OCI-LY1 (cell line): Measurements from ENCODE around the gene ANK3.

Experiments
- H2AFZ ChIP-seq: fragments of 200-600 bp; sonication (generic), shearing (Covaris generic); 2 replicates; pipeline ENCODE4 v1.6.0; 2014; ENCODE audit warnings: antibody characterized with exemption, mild to moderate bottlenecking, low read length
- H3F3A ChIP-seq: fragments of 200-600 bp; sonication (generic), shearing (Covaris generic); 2 replicates; pipeline ENCODE4 v1.6.0; 2014; ENCODE audit warnings: mild to moderate bottlenecking, antibody characterized with exemption, low read length, moderate library complexity; ENCODE audit not compliant: insufficient read depth
- H3K27ac ChIP-seq: fragments of 200-600 bp; sonication (generic); 2 replicates; pipeline ENCODE4 v1.5.1; 2014; ENCODE audit warnings: low read length, mixed run types, mild to moderate bottlenecking, low read depth; ENCODE audit not compliant: poor library complexity, severe bottlenecking
- H3K27me3 ChIP-seq: fragments of 200-600 bp; sonication (generic); 2 replicates; pipeline ENCODE4 v1.6.0; 2014; ENCODE audit warnings: antibody characterized with exemption, mild to moderate bottlenecking, low read length, moderate library complexity; ENCODE audit not compliant: insufficient read depth
- H3K36me3 ChIP-seq: fragments of 200-600 bp; sonication (generic); 2 replicates; pipeline ENCODE4 v1.6.1; 2014; ENCODE audit warnings: mild to moderate bottlenecking, antibody characterized with exemption, low read length, moderate library complexity, mixed read lengths; ENCODE audit not compliant: insufficient read depth
- H3K4me1 ChIP-seq: fragments of 200-600 bp; sonication (generic); 2 replicates; pipeline ENCODE4 v1.5.1; 2014; ENCODE audit warnings: mild to moderate bottlenecking, low read length, moderate library complexity; ENCODE audit not compliant: insufficient read depth, severe bottlenecking
- H3K4me2 ChIP-seq: fragments of 200-600 bp; sonication (generic), shearing (Covaris generic); 2 replicates; pipeline ENCODE4 v1.6.1; 2014; ENCODE audit warnings: low read length
- H3K4me3 ChIP-seq: fragments of 200-600 bp; sonication (generic); 2 replicates; pipeline ENCODE4 v1.5.1; 2014; ENCODE audit warnings: low read length, low read depth, mild to moderate bottlenecking, mixed read lengths; ENCODE audit not compliant: poor library complexity, severe bottlenecking
- H3K79me2 ChIP-seq: fragments of 200-600 bp; shearing (Covaris generic); 2 replicates; pipeline ENCODE4 v1.6.1; 2016; ENCODE audit warnings: mixed run types, low read length, mixed read lengths; ENCODE audit not compliant: insufficient read depth
- H3K9ac ChIP-seq: fragments of 200-600 bp; sonication (generic), shearing (Covaris generic); 2 replicates; pipeline ENCODE4 v1.6.1; 2014; ENCODE audit warnings: mild to moderate bottlenecking, low read length, mixed read lengths
- H3K9me2 ChIP-seq: fragments of 200-600 bp; sonication (generic), shearing (Covaris generic); 2 replicates; pipeline ENCODE4 v1.6.1; 2014; ENCODE audit warnings: low read depth, mild to moderate bottlenecking, low read length, mixed read lengths
- H3K9me3 ChIP-seq: fragments of 200-600 bp; shearing (Covaris generic); 2 replicates; pipeline ENCODE4 v1.6.1; 2014; ENCODE audit warnings: low read length, mixed read lengths
- H4K20me1 ChIP-seq: fragments of 200-600 bp; sonication (generic), shearing (Covaris generic); 2 replicates; pipeline ENCODE4 v1.6.0; 2016; ENCODE audit warnings: mild to moderate bottlenecking, low read length; ENCODE audit not compliant: insufficient read depth
- CTCF ChIP-seq: fragments of 200-600 bp; sonication (generic), shearing (Covaris generic); IDR thresholded peaks from 2 replicates; pipeline ENCODE4 v1.5.1; 2017; ENCODE audit warnings: mild to moderate bottlenecking, antibody characterized with exemption, low read length, moderate library complexity, mixed read lengths
- EZH2 ChIP-seq: fragments of 200-600 bp; sonication (generic), shearing (Covaris generic); IDR thresholded peaks from 2 replicates; pipeline ENCODE4 v1.8.0; 2017; ENCODE audit warnings: borderline replicate concordance, mixed run types, mild to moderate bottlenecking, antibody characterized with exemption, low read length, moderate library complexity, mixed read lengths

Gene ANK3

DNA sequence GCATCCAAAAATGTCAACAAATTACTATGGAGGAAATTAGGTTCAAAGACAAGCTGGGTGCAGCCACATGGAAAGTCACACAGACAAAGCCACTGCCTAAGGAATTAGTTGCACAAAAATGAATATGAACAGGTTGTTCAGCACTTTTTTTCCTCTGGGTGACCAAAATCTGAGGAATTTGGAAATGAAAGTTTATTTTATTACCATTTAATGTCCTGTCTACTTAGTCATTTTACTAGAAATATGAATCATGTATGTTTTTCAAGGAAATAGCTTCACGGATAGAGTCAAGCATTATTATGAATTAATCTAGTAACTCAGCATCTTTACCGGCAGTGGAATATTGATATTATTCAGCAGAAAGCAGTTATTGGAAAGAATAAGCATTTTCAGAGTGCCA is 106.3 kb downstream of the ANK3 start:
- no peaks in the 10 kb centered on the region for H4K20me1 ChIP-seq
- peak overlapping the region; percentile 30; the same call in 1 of the 2 replicates for H3K4me2 ChIP-seq
- H3K27ac ChIP-seq: peak overlapping the region; percentile 65
- no peaks in the 10 kb centered on the region for H3K9me2 ChIP-seq
- no peak overlapping the region for H3K9ac ChIP-seq
- H3K36me3 ChIP-seq: peaks cover 7% of the 10 kb centered on the region
- H2AFZ ChIP-seq: no peak overlapping the region
- H3K27me3 ChIP-seq: no peaks in the 10 kb centered on the region
- no peaks in the 10 kb centered on the region; the same call in 1 of the 2 replicates for H3K79me2 ChIP-seq
- H3K9me3 ChIP-seq: no peaks in the 10 kb centered on the region
- peak overlapping the region; percentile 23 for H3K4me3 ChIP-seq
- H3F3A ChIP-seq: no peaks in the 10 kb centered on the region
- H3K4me1 ChIP-seq: peaks cover 68% of the 10 kb centered on the region
- TF ChIP-seq EZH2 (no peak), CTCF (no peak)

GRCh38 chr10:60282771-60283353 is 106.8 kb downstream of the ANK3 start:
- Histone ChIP-seq H3K9ac (no peak overlapping the region), H3K9me3 (no peaks in the 10 kb centered on the region), H3F3A (no peaks in the 10 kb centered on the region), H3K4me2 (peak overlapping the region; percentile 30; the same call in 1 of the 2 replicates), H3K9me2 (no peaks in the 10 kb centered on the region), H3K79me2 (no peaks in the 10 kb centered on the region; the same call in 1 of the 2 replicates), H3K4me3 (peak overlapping the region; percentile 23), H3K27me3 (no peaks in the 10 kb centered on the region), H2AFZ (no peak overlapping the region), H3K27ac (peak overlapping the region; percentile 65), H4K20me1 (no peaks in the 10 kb centered on the region), H3K36me3 (peaks cover 12% of the 10 kb centered on the region), H3K4me1 (peaks cover 63% of the 10 kb centered on the region)
- no peak for TF ChIP-seq EZH2
- no peak for TF ChIP-seq CTCF

DNA sequence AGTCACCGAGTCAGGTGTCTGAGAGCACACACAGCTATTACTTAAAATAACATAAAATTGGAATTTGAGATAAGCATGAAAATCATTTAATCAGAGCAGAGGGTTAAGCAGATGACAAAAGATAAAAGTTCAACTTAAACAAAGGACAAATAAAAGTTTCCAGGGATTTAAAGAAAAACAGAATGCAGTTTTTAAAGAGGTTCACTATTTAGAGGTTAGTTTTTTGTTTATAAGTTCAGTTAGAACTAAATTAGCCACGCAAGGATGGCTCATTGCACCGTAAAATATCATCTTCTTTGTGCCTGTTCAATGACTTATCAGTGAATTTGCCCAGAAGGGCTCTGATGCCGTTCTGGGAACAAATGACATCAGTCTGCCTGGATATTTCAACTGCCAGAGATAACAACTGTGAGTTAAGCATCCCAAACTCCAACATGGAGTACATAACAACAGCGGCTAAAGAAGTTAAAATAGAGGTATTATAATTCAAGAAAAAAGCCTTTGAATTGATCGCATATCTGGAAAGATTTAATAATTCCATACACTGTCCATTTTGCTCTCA is 107.8 kb downstream of the ANK3 start:
- Histone ChIP-seq H4K20me1 (no peaks in the 10 kb centered on the region), H3K4me3 (no peak overlapping the region), H2AFZ (no peak overlapping the region), H3K4me2 (no peak overlapping the region), H3K27ac (peak overlapping the region; percentile 65), H3K79me2 (no peaks in the 10 kb centered on the region; the same call in 1 of the 2 replicates), H3K36me3 (peaks cover 21% of the 10 kb centered on the region), H3K27me3 (no peaks in the 10 kb centered on the region), H3K9me2 (no peaks in the 10 kb centered on the region), H3K9me3 (no peaks in the 10 kb centered on the region), H3K9ac (no peak overlapping the region), H3F3A (no peaks in the 10 kb centered on the region), H3K4me1 (peaks cover 59% of the 10 kb centered on the region)
- TF ChIP-seq CTCF (no peak), EZH2 (no peak)
